ENCODE results near the gene SYNGR3.
"Not testable (repeated sequence)": the region's sequence is repeated elsewhere in the genome, so short reads cannot be mapped to it uniquely, and the experiment has no call there.

SYNGR3 gene

GRCh38 chr16:2008631-2009163 is 18.9 kb downstream of the SYNGR3 start:
- H3K4me2 ChIP-seq (ENCODE audit: low read depth, low read length, poor library complexity, severe bottlenecking): peak overlapping the region; percentile 92
- H2AFZ ChIP-seq (ENCODE audit: low read depth, low read length, severe bottlenecking): no peak overlapping the region
- H3F3A ChIP-seq (ENCODE audit: insufficient read depth): 0 out of 2 replicates have a peak, but pooled peaks cover 3% of the 10 kb centered on the region
- H3K27ac ChIP-seq (ENCODE audit: low read depth, low read length): peak overlapping the region; percentile 54
- H3K9me2 ChIP-seq (replicated peaks; ENCODE audit: insufficient read depth, low read length): no peaks in the 10 kb centered on the region
- H3K4me3 ChIP-seq (ENCODE audit: insufficient read depth, low read length, poor library complexity, severe bottlenecking): peak overlapping the region; percentile 83
- TF ChIP-seq EZH2phosphoT487 (conservative IDR thresholded peaks at IDR 0.05; ENCODE audit: low read length): no peak
- TF ChIP-seq, protein P1, sequence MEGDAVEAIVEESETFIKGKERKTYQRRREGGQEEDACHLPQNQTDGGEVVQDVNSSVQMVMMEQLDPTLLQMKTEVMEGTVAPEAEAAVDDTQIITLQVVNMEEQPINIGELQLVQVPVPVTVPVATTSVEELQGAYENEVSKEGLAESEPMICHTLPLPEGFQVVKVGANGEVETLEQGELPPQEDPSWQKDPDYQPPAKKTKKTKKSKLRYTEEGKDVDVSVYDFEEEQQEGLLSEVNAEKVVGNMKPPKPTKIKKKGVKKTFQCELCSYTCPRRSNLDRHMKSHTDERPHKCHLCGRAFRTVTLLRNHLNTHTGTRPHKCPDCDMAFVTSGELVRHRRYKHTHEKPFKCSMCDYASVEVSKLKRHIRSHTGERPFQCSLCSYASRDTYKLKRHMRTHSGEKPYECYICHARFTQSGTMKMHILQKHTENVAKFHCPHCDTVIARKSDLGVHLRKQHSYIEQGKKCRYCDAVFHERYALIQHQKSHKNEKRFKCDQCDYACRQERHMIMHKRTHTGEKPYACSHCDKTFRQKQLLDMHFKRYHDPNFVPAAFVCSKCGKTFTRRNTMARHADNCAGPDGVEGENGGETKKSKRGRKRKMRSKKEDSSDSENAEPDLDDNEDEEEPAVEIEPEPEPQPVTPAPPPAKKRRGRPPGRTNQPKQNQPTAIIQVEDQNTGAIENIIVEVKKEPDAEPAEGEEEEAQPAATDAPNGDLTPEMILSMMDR (IDR thresholded peaks at IDR 0.05; ENCODE audit: insufficient read depth, low read length, poor library complexity, severe bottlenecking): no peak
- no peaks in the 10 kb centered on the region for H3K36me3 ChIP-seq (ENCODE audit: low read length)
- H3K27me3 ChIP-seq (ENCODE audit: low read length): no peaks in the 10 kb centered on the region
- peak overlapping the region; percentile 76 for H3K9ac ChIP-seq (ENCODE audit: low read length)
- no peaks in the 10 kb centered on the region for H4K20me1 ChIP-seq (ENCODE audit: low read depth, low read length)
- H3K79me2 ChIP-seq (ENCODE audit: insufficient read depth, low read length): peaks cover 56% of the 10 kb centered on the region
- no peaks in the 10 kb centered on the region for H3K9me3 ChIP-seq (ENCODE audit: insufficient read depth, low read length)

GRCh38 chr16:2009164-2009711 is 19.5 kb downstream of the SYNGR3 start:
- Histone ChIP-seq H3K4me3 (ENCODE audit: insufficient read depth, low read length, poor library complexity, severe bottlenecking) (peak overlapping the region; percentile 83), H3K9me2 (replicated peaks; ENCODE audit: insufficient read depth, low read length) (no peaks in the 10 kb centered on the region), H3K27me3 (ENCODE audit: low read length) (no peaks in the 10 kb centered on the region), H3F3A (ENCODE audit: insufficient read depth) (0 out of 2 replicates have a peak, but pooled peaks cover 3% of the 10 kb centered on the region), H3K4me2 (ENCODE audit: low read depth, low read length, poor library complexity, severe bottlenecking) (peak overlapping the region; percentile 92), H3K36me3 (ENCODE audit: low read length) (no peaks in the 10 kb centered on the region), H3K27ac (ENCODE audit: low read depth, low read length) (peak overlapping the region; percentile 54), H3K9ac (ENCODE audit: low read length) (peak overlapping the region; percentile 76), H3K79me2 (ENCODE audit: insufficient read depth, low read length) (peaks cover 50% of the 10 kb centered on the region), H4K20me1 (ENCODE audit: low read depth, low read length) (no peaks in the 10 kb centered on the region), H3K9me3 (ENCODE audit: insufficient read depth, low read length) (no peaks in the 10 kb centered on the region), H2AFZ (ENCODE audit: low read depth, low read length, severe bottlenecking) (no peak overlapping the region)
- TF ChIP-seq, protein P1 (IDR thresholded peaks at IDR 0.05; ENCODE audit: insufficient read depth, low read length, poor library complexity, severe bottlenecking): no peak
- no peak for TF ChIP-seq EZH2phosphoT487 (conservative IDR thresholded peaks at IDR 0.05; ENCODE audit: low read length)

DNA sequence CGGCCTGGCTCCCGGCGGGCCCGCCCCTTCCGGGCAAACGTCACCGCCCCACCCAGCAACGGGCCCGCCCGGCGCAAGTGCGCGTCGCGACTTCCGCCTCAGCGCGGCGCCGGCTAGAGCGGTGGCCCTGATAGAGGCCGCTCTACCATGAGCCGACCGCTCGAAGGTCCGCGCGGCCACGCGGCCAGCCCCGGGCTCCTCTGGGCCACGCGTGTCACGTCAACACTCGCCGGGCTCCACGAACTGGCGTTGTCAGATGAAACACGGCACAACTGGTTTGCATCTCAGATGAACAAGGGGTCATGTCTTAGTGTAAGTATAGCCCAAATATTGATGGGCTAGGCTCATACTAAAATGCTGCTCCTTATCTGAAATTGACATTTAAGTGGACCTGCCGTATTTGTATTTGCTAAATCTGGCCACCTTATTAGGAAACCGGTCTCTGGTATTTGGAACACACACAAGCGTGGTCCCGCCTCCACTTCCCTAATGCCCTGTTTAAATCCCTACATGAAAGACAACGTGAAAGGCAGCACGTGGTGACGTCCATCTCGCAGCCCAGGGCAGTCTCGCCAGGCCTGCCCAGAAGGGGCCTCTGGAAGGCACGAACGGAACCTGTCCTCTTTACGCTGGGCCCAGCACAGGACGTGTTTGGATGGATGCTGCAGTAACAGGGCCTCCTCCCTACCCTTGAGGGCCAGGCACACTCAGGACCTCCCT is 20.2 kb downstream of the SYNGR3 start, which contains the start of gene ZNF598:
TSS of gene ZNF598 (minus strand) at position 31 of the 720 bp plus-strand sequence.
- Histone ChIP-seq H3K4me3 (ENCODE audit: insufficient read depth, low read length, poor library complexity, severe bottlenecking) (peak within 1 kb of the TSS; percentile 83), H3K9me2 (replicated peaks; ENCODE audit: insufficient read depth, low read length) (no peaks in the 10 kb centered on the region), H4K20me1 (ENCODE audit: low read depth, low read length) (no peaks in the 10 kb centered on the region), H3K79me2 (ENCODE audit: insufficient read depth, low read length) (peaks cover 44% of the 10 kb centered on the region), H3K27ac (ENCODE audit: low read depth, low read length) (peak within 1 kb of the TSS; percentile 54), H3F3A (ENCODE audit: insufficient read depth) (0 out of 2 replicates have a peak, but pooled peaks cover 3% of the 10 kb centered on the region), H2AFZ (ENCODE audit: low read depth, low read length, severe bottlenecking) (peak within 1 kb of the TSS; percentile 28), H3K9ac (ENCODE audit: low read length) (peak within 1 kb of the TSS; percentile 76), H3K36me3 (ENCODE audit: low read length) (no peaks in the 10 kb centered on the region), H3K9me3 (ENCODE audit: insufficient read depth, low read length) (no peaks in the 10 kb centered on the region), H3K27me3 (ENCODE audit: low read length) (no peaks in the 10 kb centered on the region), H3K4me2 (ENCODE audit: low read depth, low read length, poor library complexity, severe bottlenecking) (peak within 1 kb of the TSS; percentile 92)
- TF ChIP-seq, protein P1 (IDR thresholded peaks at IDR 0.05; ENCODE audit: insufficient read depth, low read length, poor library complexity, severe bottlenecking): no peak
- TF ChIP-seq EZH2phosphoT487 (conservative IDR thresholded peaks at IDR 0.05; ENCODE audit: low read length): no peak

DNA sequence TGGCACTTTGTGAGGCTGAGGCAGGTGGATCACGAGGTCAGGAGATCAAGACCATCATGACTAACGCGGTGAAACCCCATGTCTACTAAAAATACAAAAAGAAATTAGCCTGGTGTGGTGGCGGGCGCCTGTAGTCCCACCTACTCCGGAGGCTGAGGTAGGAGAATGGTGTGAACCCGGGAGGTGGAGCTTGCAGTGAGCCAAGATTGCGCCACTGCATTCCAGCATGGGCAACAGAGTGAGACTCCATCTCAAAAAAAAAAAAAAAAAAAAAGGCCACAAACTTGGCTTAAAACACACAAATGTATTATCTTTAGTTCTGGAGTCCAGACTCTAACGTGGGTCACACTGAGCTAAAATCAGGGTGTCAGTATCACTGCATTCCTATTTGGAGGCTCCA is 22.0 kb downstream of the SYNGR3 start:
- not testable (repeated sequence) for H3K9me2 ChIP-seq (replicated peaks; ENCODE audit: insufficient read depth, low read length); H3K36me3 ChIP-seq (ENCODE audit: low read length); H3K9me3 ChIP-seq (ENCODE audit: insufficient read depth, low read length); H3K4me2 ChIP-seq (ENCODE audit: low read depth, low read length, poor library complexity, severe bottlenecking); H4K20me1 ChIP-seq (ENCODE audit: low read depth, low read length); H3K4me3 ChIP-seq (ENCODE audit: insufficient read depth, low read length, poor library complexity, severe bottlenecking); H2AFZ ChIP-seq (ENCODE audit: low read depth, low read length, severe bottlenecking); H3K9ac ChIP-seq (ENCODE audit: low read length); H3K27me3 ChIP-seq (ENCODE audit: low read length); H3F3A ChIP-seq (ENCODE audit: insufficient read depth); H3K27ac ChIP-seq (ENCODE audit: low read depth, low read length)
- H3K79me2 ChIP-seq (ENCODE audit: insufficient read depth, low read length): peaks cover 26% of the 10 kb centered on the region

Data from SU-DHL-6 (cell line).